HUES64 (cell line): ENCODE data around the gene ADPRHL1.
"Not testable (repeated sequence)": the region's sequence is repeated elsewhere in the genome, so short reads cannot be mapped to it uniquely, and the experiment has no call there.

Experiments
- H3K27ac ChIP-seq: 2 replicates; pipeline ENCODE4 v1.7.0; 2013; ENCODE audit warnings: low read depth, low read length, inconsistent platforms
- H3K27me3 ChIP-seq: 2 replicates; pipeline ENCODE4 v1.6.1; 2013; ENCODE audit warnings: mild to moderate bottlenecking, low read length; ENCODE audit not compliant: insufficient read depth
- H3K36me3 ChIP-seq: 2 replicates; pipeline ENCODE4 v1.6.1; 2013; ENCODE audit warnings: mild to moderate bottlenecking, low read length; ENCODE audit not compliant: insufficient read depth
- H3K4me1 ChIP-seq: 2 replicates; pipeline ENCODE4 v1.6.1; 2013; ENCODE audit warnings: mild to moderate bottlenecking, low read length, moderate library complexity; ENCODE audit not compliant: insufficient read depth
- H3K4me3 ChIP-seq: 2 replicates; pipeline ENCODE4 v1.5.1; 2013; ENCODE audit warnings: mild to moderate bottlenecking, low read length, moderate library complexity
- H3K9ac ChIP-seq: 2 replicates; pipeline ENCODE4 v1.6.1; 2013; ENCODE audit warnings: mild to moderate bottlenecking, low read depth, low read length
- H3K9me3 ChIP-seq: 2 replicates; pipeline ENCODE4 v1.6.1; 2013; ENCODE audit warnings: low read depth, low read length; ENCODE audit not compliant: insufficient read depth
- WGBS: fragments of 150-250, 120-280 bp; methylation state at CpG from one replicate; pipeline ENCODE4 v1.1.7; 2013; ENCODE audit warnings: missing lambda C conversion rate; 5-methylcytosine and 5-hydroxymethylcytosine counted together

ADPRHL1 gene

DNA sequence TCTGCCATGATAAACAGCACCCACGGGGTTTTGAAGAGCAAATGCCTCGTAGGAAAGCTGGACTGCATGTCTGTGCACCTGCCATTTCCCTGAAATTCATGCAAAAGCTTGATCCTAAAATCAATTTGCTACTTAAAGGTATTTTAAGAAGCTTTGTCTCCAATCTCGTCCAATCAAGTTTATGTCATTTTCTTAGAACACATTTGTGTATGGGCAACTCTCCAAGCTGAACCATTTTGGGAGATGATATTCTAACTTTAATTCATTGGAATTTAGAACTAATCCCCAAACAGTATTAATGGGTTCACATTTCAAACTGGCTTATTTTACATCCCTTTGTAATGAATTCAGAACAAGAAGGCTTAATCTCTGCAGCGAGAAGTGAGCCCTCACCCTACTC lies 822 bp downstream of the ADPRHL1 start:
- Histone ChIP-seq H3K36me3 (peaks cover 25% of the 10 kb centered on the region), H3K4me1 (no peaks in the 10 kb centered on the region), H3K27ac (no peak overlapping the region), H3K4me3 (no peak overlapping the region), H3K9me3 (no peaks in the 10 kb centered on the region), H3K9ac (no peak overlapping the region), H3K27me3 (no peaks in the 10 kb centered on the region)
- WGBS = 96% methylated on average over 4 of the region's 4 CpGs

DNA sequence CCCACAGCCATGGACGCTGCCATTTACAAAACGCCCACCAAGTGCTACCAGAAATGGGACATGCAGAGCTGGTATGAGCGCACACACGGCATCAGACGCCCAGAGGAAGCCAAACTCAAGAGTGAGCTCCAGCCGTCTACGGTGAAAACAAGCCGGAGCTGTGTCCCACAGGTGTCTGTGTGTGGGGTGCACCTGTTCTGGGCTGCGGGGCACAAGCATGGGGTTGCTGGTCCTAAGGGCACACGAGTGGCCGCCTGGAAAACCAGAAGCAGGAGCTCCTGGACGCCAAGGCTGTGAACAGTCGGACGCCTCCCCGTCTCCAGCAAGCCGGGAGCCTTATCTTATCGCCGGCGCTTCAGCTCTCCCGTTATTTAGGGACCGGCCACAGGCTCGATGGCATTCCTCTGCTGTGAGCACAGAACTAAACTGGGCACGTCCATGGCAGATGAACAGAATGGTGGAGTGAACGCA lies 1.3 kb downstream of the ADPRHL1 start:
- peaks cover 20% of the 10 kb centered on the region for H3K36me3 ChIP-seq
- H3K9me3 ChIP-seq = no peaks in the 10 kb centered on the region
- H3K27ac ChIP-seq = no peak overlapping the region
- no peak overlapping the region for H3K9ac ChIP-seq
- H3K4me3 ChIP-seq = no peak overlapping the region
- H3K4me1 ChIP-seq = no peaks in the 10 kb centered on the region
- H3K27me3 ChIP-seq = no peaks in the 10 kb centered on the region
- 96% methylated on average over 24 of the region's 24 CpGs for WGBS

GRCh38 chr13:113450861-113451620 lies 2.2 kb downstream of the ADPRHL1 start:
- H3K4me1 ChIP-seq, H3K4me3 ChIP-seq, H3K9ac ChIP-seq, H3K9me3 ChIP-seq, H3K27ac ChIP-seq, H3K27me3 ChIP-seq: not testable (repeated sequence)
- WGBS = 77% methylated on average over 18 of the region's 19 CpGs
- H3K36me3 ChIP-seq = peaks cover 12% of the 10 kb centered on the region

- not testable (repeated sequence) for H3K4me3 ChIP-seq, H3K27ac ChIP-seq, H3K4me1 ChIP-seq, H3K27me3 ChIP-seq, H3K36me3 ChIP-seq, H3K9ac ChIP-seq, H3K9me3 ChIP-seq
- 93% methylated on average over 8 of the region's 9 CpGs for WGBS
These were observed 2.9 kb downstream of the ADPRHL1 start for GRCh38 chr13:113450348-113450744.

- Histone ChIP-seq H3K4me1 (no peaks in the 10 kb centered on the region), H3K27me3 (no peaks in the 10 kb centered on the region), H3K9ac (no peak overlapping the region), H3K36me3 (no peaks in the 10 kb centered on the region; the same call in 1 of the 2 replicates), H3K9me3 (no peaks in the 10 kb centered on the region), H3K4me3 (no peak overlapping the region), H3K27ac (no peak overlapping the region)
- 93% methylated on average over 13 of the region's 13 CpGs for WGBS
These were observed 3.5 kb downstream of the ADPRHL1 start for GRCh38 chr13:113449693-113450347.

DNA sequence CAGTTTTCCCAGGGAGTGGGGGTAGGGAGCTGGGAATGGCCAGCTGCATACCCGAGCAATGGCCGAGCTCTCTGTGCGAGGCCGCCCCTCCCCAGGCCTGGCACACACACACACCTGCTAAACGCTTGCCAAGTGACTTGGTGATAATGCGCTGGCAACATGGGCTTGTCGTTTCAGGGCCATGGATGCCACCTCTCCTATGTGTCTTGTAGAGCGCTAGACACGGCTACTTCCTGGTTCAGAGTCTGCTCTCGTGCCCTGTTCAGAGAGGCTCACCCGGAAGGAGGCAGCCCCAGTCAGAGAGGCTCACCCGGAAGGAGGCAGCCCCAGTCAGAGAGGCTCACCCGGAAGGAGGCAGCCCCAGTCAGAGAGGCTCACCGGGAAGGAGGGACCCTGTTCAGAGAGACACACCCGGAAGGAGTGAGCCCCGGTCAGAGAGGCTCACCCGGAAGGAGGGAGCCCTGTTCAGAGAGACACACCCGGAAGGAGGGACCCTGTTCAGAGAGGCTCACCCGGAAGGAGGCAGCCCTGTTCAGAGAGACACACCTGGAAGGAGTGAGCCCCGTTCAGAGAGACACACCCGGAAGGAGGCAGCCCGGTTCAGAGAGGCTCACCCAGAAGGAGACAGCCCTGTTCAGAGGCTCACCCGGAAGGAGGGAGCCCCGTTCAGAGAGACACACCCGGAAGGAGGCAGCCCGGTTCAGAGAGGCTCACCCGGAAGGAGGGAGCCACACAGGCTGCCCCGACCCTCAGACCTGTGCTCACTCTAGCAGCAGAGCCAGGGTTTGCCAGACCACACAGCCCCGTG lies 4.2 kb downstream of the ADPRHL1 start:
- WGBS = 90% methylated on average over 29 of the region's 29 CpGs

GRCh38 chr13:113448545-113448884 lies 4.8 kb downstream of the ADPRHL1 start:
- H3K9me3 ChIP-seq = no peaks in the 10 kb centered on the region
- no peaks in the 10 kb centered on the region for H3K36me3 ChIP-seq
- H3K4me1 ChIP-seq = no peaks in the 10 kb centered on the region
- H3K4me3 ChIP-seq = no peak overlapping the region
- H3K27ac ChIP-seq = no peak overlapping the region
- H3K27me3 ChIP-seq = no peaks in the 10 kb centered on the region
- WGBS = 72% methylated on average over 6 of the region's 6 CpGs
- H3K9ac ChIP-seq = no peak overlapping the region

More for the DNA sequence above, 4.2 kb downstream of the ADPRHL1 start:
- no peak overlapping the region for H3K27ac ChIP-seq
- H3K36me3 ChIP-seq = no peaks in the 10 kb centered on the region; the same call in 1 of the 2 replicates
- H3K4me3 ChIP-seq = no peak overlapping the region
- no peaks in the 10 kb centered on the region for H3K4me1 ChIP-seq
- no peak overlapping the region for H3K9ac ChIP-seq
- H3K27me3 ChIP-seq = no peaks in the 10 kb centered on the region
- H3K9me3 ChIP-seq = no peaks in the 10 kb centered on the region

GRCh38 chr13:113447596-113447995 lies 5.7 kb downstream of the ADPRHL1 start:
- H3K27me3 ChIP-seq = no peaks in the 10 kb centered on the region
- peaks cover 2% of the 10 kb centered on the region; the same call in 1 of the 2 replicates for H3K36me3 ChIP-seq
- H3K4me3 ChIP-seq = no peak overlapping the region
- H3K4me1 ChIP-seq = no peaks in the 10 kb centered on the region
- WGBS = 98% methylated on average over 6 of the region's 6 CpGs
- H3K27ac ChIP-seq = no peak overlapping the region
- no peaks in the 10 kb centered on the region for H3K9me3 ChIP-seq
- no peak overlapping the region for H3K9ac ChIP-seq

GRCh38 chr13:113446488-113446854 lies 6.8 kb downstream of the ADPRHL1 start:
- Histone ChIP-seq H3K36me3 (peaks cover 4% of the 10 kb centered on the region; the same call in 1 of the 2 replicates), H3K4me1 (no peaks in the 10 kb centered on the region), H3K27me3 (no peaks in the 10 kb centered on the region), H3K9me3 (no peaks in the 10 kb centered on the region), H3K27ac (no peak overlapping the region), H3K9ac (no peak overlapping the region), H3K4me3 (no peak overlapping the region)
- WGBS = 86% methylated on average over 9 of the region's 9 CpGs

DNA sequence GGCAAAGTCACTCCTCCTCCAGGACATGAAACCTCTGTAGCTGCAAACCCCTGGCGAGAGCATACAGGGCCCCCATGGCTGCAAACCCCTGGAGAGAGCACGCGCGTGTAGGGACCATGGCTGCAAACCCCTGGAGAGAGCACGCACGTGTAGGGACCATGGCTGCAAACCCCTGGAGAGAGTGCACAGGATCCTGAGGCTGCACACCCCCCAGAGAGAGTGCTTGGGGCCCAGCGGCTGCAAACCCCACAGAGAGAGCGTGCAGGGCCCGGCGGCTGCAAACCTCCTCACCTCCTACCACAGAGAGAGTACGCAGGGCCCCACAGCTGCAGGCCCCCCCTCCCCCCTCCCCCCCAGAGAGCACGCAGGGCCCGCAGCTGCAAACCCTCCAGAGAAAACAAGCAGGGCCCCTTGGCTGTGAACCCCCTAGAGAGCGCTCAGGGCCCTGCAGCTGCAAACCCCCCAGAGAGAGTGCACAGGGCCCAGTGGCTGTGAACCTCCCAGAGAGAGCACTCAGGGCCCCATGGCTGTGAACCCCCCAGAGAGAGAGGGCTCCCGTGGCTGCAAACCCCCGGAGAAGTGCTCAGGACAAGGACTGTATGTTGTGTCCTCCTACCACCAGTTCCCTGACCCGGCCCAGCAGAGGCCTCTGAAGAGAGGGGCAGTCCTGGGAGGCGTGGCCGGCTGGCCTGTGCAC lies 7.3 kb downstream of the ADPRHL1 start:
- no peaks in the 10 kb centered on the region for H3K9me3 ChIP-seq
- H3K27me3 ChIP-seq = no peaks in the 10 kb centered on the region
- no peaks in the 10 kb centered on the region for H3K4me1 ChIP-seq
- H3K27ac ChIP-seq = no peak overlapping the region
- 80% methylated on average over 18 of the region's 19 CpGs for WGBS
- H3K4me3 ChIP-seq = no peak overlapping the region
- peaks cover 4% of the 10 kb centered on the region; the same call in 1 of the 2 replicates for H3K36me3 ChIP-seq
- H3K9ac ChIP-seq = no peak overlapping the region
